HEK293 (cell line): Measurements from ENCODE around the gene IBA57.

Experiments used
- HOXC10 ChIP-seq: sonication (generic); formaldehyde crosslinking; IDR thresholded peaks from 2 replicates; pipeline ENCODE4 v1.8.1; 2023; ENCODE audit warnings: mild to moderate bottlenecking, missing genetic modification reagents
- HOXD13 ChIP-seq: sonication (generic); formaldehyde crosslinking; IDR thresholded peaks from 2 replicates; pipeline ENCODE4 v1.8.0; 2022; ENCODE audit warnings: missing genetic modification reagents, borderline replicate concordance
- KLF1 ChIP-seq: fragments of 450-650 bp; formaldehyde crosslinking; IDR thresholded peaks from 2 replicates; pipeline ENCODE4 v1.5.1; 2016; ENCODE audit warnings: missing biosample characterization, missing genetic modification characterization
- SP3 ChIP-seq: fragments of 450-650 bp; formaldehyde crosslinking; IDR thresholded peaks from 2 replicates; pipeline ENCODE4 v1.5.1; 2016; ENCODE audit warnings: missing biosample characterization, missing genetic modification characterization
- TRIM28 ChIP-seq: IDR thresholded peaks from 2 replicates; pipeline ENCODE4 v1.6.1; 2011; ENCODE audit warnings: low read length, control low read depth, borderline replicate concordance
- YY1 ChIP-seq: fragments of 450-650 bp; formaldehyde crosslinking; IDR thresholded peaks from 2 replicates; pipeline ENCODE4 v1.5.1; 2018; ENCODE audit warnings: missing biosample characterization, missing genetic modification characterization
- ZNF121 ChIP-seq: fragments of 450-650 bp; formaldehyde crosslinking; IDR thresholded peaks from 2 replicates; pipeline ENCODE4 v1.5.1; 2016; ENCODE audit warnings: missing biosample characterization, missing genetic modification characterization
- ZNF138 ChIP-seq: fragments of 450-650 bp; formaldehyde crosslinking; IDR thresholded peaks from 2 replicates; pipeline ENCODE4 v1.5.1; 2016; ENCODE audit warnings: missing biosample characterization, missing genetic modification characterization, borderline replicate concordance
- ZNF146 ChIP-seq: fragments of 450-650 bp; formaldehyde crosslinking; IDR thresholded peaks from 2 replicates; pipeline ENCODE4 v1.5.1; 2016; ENCODE audit warnings: missing biosample characterization, missing genetic modification characterization
- ZNF16 ChIP-seq: fragments of 450-650 bp; formaldehyde crosslinking; IDR thresholded peaks from 2 replicates; pipeline ENCODE4 v1.5.1; 2016; ENCODE audit warnings: low read depth, missing biosample characterization, missing genetic modification characterization
- ZNF174 ChIP-seq: fragments of 450-650 bp; formaldehyde crosslinking; IDR thresholded peaks from 2 replicates; pipeline ENCODE4 v1.5.0; 2017; ENCODE audit warnings: missing biosample characterization, mild to moderate bottlenecking, missing genetic modification characterization
- ZNF175 ChIP-seq: fragments of 450-650 bp; formaldehyde crosslinking; IDR thresholded peaks from 2 replicates; pipeline ENCODE4 v1.5.1; 2016; ENCODE audit warnings: missing biosample characterization, missing genetic modification characterization
- ZNF202 ChIP-seq: fragments of 450-650 bp; formaldehyde crosslinking; IDR thresholded peaks from 2 replicates; pipeline ENCODE4 v1.5.1; 2016; ENCODE audit warnings: missing biosample characterization, missing genetic modification characterization, borderline replicate concordance
- ZNF221 ChIP-seq: fragments of 450-650 bp; formaldehyde crosslinking; IDR thresholded peaks from 2 replicates; pipeline ENCODE4 v1.5.1; 2017; ENCODE audit warnings: missing biosample characterization, missing genetic modification characterization, borderline replicate concordance
- ZNF624 ChIP-seq: fragments of 450-650 bp; formaldehyde crosslinking; IDR thresholded peaks from 2 replicates; pipeline ENCODE4 v1.5.1; 2017; ENCODE audit warnings: missing biosample characterization, missing genetic modification characterization
- ZNF677 ChIP-seq: fragments of 450-650 bp; IDR thresholded peaks from 2 replicates; pipeline ENCODE4 v1.5.0; 2018; ENCODE audit warnings: missing biosample characterization, mild to moderate bottlenecking, missing genetic modification characterization, moderate library complexity
- ZNF776 ChIP-seq: fragments of 450-650 bp; formaldehyde crosslinking; IDR thresholded peaks from 2 replicates; pipeline ENCODE4 v1.5.0; 2017; ENCODE audit warnings: missing biosample characterization, missing genetic modification characterization, borderline replicate concordance
- ZSCAN16 ChIP-seq: fragments of 450-650 bp; formaldehyde crosslinking; IDR thresholded peaks from 2 replicates; pipeline ENCODE4 v1.5.1; 2016; ENCODE audit warnings: missing biosample characterization, missing genetic modification characterization
- TF ChIP-seq, protein P1 (sequence below): fragments of 450-650 bp; formaldehyde crosslinking; IDR thresholded peaks from 2 replicates; pipeline ENCODE4 v1.5.1; 2016; ENCODE audit warnings: missing biosample characterization, missing genetic modification characterization
- TF ChIP-seq, protein P2 (sequence below): fragments of 450-650 bp; formaldehyde crosslinking; IDR thresholded peaks from 2 replicates; pipeline ENCODE4 v1.5.1; 2017; ENCODE audit warnings: missing biosample characterization, missing genetic modification characterization
- TF ChIP-seq, protein P3 (sequence below): fragments of 450-650 bp; formaldehyde crosslinking; conservative IDR thresholded peaks from 2 replicates; pipeline ENCODE4 v1.5.1; 2016; ENCODE audit warnings: low read depth, missing biosample characterization, missing genetic modification characterization
- TF ChIP-seq, protein P4 (sequence below): fragments of 450-650 bp; formaldehyde crosslinking; IDR thresholded peaks from 2 replicates; pipeline ENCODE4 v1.5.1; 2016; ENCODE audit warnings: missing biosample characterization, missing genetic modification characterization
- TF ChIP-seq, protein P5 (sequence below): fragments of 450-650 bp; formaldehyde crosslinking; IDR thresholded peaks from 2 replicates; pipeline ENCODE4 v1.5.1; 2016; ENCODE audit warnings: missing biosample characterization, missing genetic modification characterization
- TF ChIP-seq, protein P6 (sequence below): fragments of 450-650 bp; formaldehyde crosslinking; conservative IDR thresholded peaks from 2 replicates; pipeline ENCODE4 v1.5.1; 2016; ENCODE audit warnings: low read depth, missing biosample characterization, missing genetic modification characterization

The IBA57 gene

DNA sequence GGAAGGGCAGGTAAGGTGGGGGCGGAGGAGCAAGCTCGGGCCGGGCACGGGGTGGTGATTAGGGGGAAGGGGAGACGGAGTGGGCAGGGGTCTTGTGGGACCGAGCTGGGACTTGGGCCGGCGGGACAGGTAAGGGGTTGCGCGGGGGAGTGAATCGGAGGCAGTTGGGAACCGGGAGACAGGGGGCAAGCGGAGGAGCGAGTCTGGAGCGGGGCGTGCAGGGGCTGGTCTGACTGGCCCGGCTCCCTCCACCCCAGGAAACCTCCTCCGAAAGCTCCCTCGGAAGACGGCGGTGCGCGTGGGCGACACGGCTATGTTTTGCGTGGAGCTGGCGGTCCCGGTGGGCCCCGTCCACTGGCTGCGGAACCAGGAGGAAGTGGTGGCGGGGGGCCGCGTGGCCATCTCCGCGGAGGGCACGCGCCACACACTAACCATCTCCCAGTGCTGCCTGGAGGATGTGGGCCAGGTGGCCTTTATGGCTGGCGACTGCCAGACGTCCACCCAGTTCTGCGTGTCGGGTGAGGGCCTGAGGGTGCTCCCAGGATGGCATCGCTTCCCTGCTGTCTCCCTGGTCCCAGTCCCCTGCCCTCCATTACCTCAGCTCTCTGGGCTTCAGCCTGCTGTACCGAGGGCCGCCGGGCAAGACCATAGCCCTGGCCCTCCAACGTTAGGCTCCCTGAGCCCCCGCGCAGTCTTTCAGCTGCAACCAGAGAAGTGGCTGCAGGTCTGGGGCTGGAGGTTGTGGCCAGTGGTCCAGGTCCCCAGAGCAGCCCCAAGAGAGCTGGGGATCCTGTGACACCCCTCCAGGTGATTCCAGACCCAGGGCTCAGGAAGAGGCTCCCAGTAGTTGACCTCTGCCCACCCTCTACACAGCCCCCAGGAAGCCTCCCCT, 48.6 kb downstream of the IBA57 start (continued):
- TF ChIP-seq SP3 (tag by site-specific recombination) (peak; percentile 72), YY1 (tag by site-specific recombination) (no peak), ZNF174 (tag by site-specific recombination) (no peak), HOXD13 (CRISPR knock-in tag) (no peak), ZNF121 (tag by site-specific recombination) (no peak), ZNF138 (no peak), TRIM28 (no peak), ZNF16 (tag by site-specific recombination) (no peak), ZNF146 (tag by site-specific recombination) (0 out of 2 replicates have a peak, but pooled peaks have one; percentile 13), ZNF221 (no peak), HOXC10 (CRISPR knock-in tag) (no peak), ZNF175 (tag by site-specific recombination) (no peak), KLF1 (tag by site-specific recombination) (0 out of 2 replicates have a peak, but pooled peaks have one; percentile 5), ZNF776 (tag by site-specific recombination) (no peak), ZNF624 (no peak), ZNF677 (tag by site-specific recombination) (no peak), ZSCAN16 (tag by site-specific recombination) (no peak), ZNF202 (no peak)
- TF ChIP-seq, protein P1, sequence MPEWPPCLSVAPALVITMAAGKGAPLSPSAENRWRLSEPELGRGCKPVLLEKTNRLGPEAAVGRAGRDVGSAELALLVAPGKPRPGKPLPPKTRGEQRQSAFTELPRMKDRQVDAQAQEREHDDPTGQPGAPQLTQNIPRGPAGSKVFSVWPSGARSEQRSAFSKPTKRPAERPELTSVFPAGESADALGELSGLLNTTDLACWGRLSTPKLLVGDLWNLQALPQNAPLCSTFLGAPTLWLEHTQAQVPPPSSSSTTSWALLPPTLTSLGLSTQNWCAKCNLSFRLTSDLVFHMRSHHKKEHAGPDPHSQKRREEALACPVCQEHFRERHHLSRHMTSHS, result no peak
- TF ChIP-seq, protein P2, sequence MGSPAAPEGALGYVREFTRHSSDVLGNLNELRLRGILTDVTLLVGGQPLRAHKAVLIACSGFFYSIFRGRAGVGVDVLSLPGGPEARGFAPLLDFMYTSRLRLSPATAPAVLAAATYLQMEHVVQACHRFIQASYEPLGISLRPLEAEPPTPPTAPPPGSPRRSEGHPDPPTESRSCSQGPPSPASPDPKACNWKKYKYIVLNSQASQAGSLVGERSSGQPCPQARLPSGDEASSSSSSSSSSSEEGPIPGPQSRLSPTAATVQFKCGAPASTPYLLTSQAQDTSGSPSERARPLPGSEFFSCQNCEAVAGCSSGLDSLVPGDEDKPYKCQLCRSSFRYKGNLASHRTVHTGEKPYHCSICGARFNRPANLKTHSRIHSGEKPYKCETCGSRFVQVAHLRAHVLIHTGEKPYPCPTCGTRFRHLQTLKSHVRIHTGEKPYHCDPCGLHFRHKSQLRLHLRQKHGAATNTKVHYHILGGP, result no peak
- TF ChIP-seq, protein P3, sequence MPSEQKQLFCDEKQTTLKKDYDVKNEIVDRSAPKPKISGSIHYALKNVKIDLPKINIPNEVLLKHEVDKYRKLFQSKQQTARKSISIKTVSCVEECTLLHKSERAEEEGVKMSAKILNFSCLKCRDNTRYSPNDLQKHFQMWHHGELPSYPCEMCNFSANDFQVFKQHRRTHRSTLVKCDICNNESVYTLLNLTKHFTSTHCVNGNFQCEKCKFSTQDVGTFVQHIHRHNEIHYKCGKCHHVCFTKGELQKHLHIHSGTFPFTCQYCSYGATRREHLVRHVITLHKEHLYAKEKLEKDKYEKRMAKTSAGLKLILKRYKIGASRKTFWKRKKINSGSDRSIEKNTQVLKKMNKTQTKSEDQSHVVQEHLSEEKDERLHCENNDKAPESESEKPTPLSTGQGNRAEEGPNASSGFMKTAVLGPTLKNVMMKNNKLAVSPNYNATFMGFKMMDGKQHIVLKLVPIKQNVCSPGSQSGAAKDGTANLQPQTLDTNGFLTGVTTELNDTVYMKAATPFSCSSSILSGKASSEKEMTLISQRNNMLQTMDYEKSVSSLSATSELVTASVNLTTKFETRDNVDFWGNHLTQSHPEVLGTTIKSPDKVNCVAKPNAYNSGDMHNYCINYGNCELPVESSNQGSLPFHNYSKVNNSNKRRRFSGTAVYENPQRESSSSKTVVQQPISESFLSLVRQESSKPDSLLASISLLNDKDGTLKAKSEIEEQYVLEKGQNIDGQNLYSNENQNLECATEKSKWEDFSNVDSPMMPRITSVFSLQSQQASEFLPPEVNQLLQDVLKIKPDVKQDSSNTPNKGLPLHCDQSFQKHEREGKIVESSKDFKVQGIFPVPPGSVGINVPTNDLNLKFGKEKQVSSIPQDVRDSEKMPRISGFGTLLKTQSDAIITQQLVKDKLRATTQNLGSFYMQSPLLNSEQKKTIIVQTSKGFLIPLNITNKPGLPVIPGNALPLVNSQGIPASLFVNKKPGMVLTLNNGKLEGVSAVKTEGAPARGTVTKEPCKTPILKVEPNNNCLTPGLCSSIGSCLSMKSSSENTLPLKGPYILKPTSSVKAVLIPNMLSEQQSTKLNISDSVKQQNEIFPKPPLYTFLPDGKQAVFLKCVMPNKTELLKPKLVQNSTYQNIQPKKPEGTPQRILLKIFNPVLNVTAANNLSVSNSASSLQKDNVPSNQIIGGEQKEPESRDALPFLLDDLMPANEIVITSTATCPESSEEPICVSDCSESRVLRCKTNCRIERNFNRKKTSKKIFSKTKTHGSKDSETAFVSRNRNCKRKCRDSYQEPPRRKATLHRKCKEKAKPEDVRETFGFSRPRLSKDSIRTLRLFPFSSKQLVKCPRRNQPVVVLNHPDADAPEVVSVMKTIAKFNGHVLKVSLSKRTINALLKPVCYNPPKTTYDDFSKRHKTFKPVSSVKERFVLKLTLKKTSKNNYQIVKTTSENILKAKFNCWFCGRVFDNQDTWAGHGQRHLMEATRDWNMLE (tag by site-specific recombination), result no peak
- TF ChIP-seq, protein P4, sequence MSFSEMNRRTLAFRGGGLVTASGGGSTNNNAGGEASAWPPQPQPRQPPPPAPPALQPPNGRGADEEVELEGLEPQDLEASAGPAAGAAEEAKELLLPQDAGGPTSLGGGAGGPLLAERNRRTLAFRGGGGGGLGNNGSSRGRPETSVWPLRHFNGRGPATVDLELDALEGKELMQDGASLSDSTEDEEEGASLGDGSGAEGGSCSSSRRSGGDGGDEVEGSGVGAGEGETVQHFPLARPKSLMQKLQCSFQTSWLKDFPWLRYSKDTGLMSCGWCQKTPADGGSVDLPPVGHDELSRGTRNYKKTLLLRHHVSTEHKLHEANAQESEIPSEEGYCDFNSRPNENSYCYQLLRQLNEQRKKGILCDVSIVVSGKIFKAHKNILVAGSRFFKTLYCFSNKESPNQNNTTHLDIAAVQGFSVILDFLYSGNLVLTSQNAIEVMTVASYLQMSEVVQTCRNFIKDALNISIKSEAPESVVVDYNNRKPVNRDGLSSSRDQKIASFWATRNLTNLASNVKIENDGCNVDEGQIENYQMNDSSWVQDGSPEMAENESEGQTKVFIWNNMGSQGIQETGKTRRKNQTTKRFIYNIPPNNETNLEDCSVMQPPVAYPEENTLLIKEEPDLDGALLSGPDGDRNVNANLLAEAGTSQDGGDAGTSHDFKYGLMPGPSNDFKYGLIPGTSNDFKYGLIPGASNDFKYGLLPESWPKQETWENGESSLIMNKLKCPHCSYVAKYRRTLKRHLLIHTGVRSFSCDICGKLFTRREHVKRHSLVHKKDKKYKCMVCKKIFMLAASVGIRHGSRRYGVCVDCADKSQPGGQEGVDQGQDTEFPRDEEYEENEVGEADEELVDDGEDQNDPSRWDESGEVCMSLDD (tag by site-specific recombination), result 0 out of 2 replicates have a peak, but pooled peaks have one; percentile 32
- TF ChIP-seq, protein P5, sequence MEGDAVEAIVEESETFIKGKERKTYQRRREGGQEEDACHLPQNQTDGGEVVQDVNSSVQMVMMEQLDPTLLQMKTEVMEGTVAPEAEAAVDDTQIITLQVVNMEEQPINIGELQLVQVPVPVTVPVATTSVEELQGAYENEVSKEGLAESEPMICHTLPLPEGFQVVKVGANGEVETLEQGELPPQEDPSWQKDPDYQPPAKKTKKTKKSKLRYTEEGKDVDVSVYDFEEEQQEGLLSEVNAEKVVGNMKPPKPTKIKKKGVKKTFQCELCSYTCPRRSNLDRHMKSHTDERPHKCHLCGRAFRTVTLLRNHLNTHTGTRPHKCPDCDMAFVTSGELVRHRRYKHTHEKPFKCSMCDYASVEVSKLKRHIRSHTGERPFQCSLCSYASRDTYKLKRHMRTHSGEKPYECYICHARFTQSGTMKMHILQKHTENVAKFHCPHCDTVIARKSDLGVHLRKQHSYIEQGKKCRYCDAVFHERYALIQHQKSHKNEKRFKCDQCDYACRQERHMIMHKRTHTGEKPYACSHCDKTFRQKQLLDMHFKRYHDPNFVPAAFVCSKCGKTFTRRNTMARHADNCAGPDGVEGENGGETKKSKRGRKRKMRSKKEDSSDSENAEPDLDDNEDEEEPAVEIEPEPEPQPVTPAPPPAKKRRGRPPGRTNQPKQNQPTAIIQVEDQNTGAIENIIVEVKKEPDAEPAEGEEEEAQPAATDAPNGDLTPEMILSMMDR (tag by site-specific recombination), result no peak
- TF ChIP-seq, protein P6, sequence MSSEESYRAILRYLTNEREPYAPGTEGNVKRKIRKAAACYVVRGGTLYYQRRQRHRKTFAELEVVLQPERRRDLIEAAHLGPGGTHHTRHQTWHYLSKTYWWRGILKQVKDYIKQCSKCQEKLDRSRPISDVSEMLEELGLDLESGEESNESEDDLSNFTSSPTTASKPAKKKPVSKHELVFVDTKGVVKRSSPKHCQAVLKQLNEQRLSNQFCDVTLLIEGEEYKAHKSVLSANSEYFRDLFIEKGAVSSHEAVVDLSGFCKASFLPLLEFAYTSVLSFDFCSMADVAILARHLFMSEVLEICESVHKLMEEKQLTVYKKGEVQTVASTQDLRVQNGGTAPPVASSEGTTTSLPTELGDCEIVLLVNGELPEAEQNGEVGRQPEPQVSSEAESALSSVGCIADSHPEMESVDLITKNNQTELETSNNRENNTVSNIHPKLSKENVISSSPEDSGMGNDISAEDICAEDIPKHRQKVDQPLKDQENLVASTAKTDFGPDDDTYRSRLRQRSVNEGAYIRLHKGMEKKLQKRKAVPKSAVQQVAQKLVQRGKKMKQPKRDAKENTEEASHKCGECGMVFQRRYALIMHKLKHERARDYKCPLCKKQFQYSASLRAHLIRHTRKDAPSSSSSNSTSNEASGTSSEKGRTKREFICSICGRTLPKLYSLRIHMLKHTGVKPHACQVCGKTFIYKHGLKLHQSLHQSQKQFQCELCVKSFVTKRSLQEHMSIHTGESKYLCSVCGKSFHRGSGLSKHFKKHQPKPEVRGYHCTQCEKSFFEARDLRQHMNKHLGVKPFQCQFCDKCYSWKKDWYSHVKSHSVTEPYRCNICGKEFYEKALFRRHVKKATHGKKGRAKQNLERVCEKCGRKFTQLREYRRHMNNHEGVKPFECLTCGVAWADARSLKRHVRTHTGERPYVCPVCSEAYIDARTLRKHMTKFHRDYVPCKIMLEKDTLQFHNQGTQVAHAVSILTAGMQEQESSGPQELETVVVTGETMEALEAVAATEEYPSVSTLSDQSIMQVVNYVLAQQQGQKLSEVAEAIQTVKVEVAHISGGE (tag by site-specific recombination), result 0 out of 2 replicates have a peak, but pooled peaks have one; percentile 10
